ENCODE data around the gene ACTMAP.

The ACTMAP gene

GRCh38 chr19:40718774-40719391 lies 31.4 kb downstream of the ACTMAP start:
- DNase-seq (ENCODE audit: low read depth in 2 of 2) = no peak

- no peak for DNase-seq (ENCODE audit: low read depth in 2 of 2)
Measured at GRCh38 chr19:40717880-40718773, 32.1 kb downstream of the ACTMAP start.

DNA sequence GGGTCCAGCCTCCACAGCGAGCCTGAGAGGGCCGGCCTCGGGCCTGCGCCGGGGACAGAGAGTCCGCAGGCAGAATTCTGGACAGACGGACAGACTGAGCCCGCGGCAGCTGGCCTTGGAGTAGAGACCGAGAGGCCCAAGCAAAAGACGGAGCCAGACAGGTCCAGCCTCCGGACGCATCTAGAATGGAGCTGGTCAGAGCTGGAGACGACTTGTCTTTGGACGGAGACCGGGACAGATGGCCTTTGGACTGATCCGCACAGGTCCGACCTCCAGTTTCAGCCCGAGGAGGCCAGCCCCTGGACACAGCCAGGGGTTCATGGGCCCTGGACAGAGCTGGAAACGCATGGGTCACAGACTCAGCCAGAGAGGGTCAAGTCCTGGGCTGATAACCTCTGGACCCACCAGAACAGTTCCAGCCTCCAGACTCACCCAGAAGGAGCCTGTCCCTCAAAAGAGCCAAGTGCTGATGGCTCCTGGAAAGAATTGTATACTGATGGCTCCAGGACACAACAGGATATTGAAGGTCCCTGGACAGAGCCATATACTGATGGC lies 32.9 kb downstream of the ACTMAP start:
- no peak for DNase-seq (ENCODE audit: low read depth in 2 of 2)

DNA sequence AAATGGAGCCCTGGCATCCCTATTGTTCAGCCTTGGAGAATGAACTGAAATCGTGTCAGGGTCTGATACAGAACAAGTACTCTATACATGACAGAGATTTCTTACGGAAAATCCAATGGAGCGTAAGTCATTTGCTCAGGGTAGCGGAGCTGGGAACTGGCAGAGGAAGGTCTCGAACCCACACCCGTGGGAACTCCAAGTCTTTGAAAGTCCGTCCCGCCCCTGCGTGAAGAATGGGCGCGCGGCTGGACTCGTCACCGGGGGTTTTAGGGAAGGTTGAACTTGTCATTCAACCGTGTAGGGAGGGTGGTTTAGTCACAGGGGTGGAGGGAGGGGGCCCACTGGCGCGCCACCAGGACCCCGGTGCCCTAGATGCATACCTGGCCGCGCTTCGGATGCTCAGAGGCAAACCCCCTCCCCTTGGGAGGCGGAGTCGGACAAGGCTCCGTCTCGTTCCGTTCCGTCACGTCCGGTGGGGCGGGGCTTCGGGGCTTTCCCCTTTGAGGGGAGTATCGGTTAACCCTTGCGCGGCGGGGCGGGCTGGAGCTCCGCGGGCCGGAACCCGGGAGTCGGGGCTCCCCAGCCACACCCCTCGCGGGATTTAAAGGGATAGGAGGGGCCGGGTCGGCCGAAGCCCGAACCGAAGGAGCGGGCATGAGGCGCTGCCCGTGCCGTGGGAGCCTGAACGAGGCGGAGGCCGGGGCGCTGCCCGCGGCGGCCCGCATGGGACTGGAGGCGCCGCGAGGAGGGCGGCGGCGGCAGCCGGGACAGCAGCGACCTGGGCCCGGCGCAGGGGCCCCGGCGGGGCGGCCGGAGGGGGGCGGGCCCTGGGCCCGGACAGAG lies 33.6 kb downstream of the ACTMAP start, which contains the start of the genes COQ8B and ITPKC:
COQ8B (minus strand) TSS at position 405 of the 843 bp plus-strand sequence. CDS start 2,254 bp downstream, outside the sequence.
ITPKC (plus strand) TSS at position 631 of the 843 bp plus-strand sequence; CDS start at position 655, 24 bp downstream.
- peak; percentile 100 for DNase-seq (ENCODE audit: low read depth in 2 of 2)

- DNase-seq (ENCODE audit: low read depth in 2 of 2) = peak; percentile 40 to 61
Measured at GRCh38 chr19:40716031-40716481, 34.2 kb downstream of the ACTMAP start.

GRCh38 chr19:40714441-40715299 lies 35.6 kb downstream of the ACTMAP start:
- DNase-seq (ENCODE audit: low read depth in 2 of 2) = peak; percentile 88 to 90

DNA sequence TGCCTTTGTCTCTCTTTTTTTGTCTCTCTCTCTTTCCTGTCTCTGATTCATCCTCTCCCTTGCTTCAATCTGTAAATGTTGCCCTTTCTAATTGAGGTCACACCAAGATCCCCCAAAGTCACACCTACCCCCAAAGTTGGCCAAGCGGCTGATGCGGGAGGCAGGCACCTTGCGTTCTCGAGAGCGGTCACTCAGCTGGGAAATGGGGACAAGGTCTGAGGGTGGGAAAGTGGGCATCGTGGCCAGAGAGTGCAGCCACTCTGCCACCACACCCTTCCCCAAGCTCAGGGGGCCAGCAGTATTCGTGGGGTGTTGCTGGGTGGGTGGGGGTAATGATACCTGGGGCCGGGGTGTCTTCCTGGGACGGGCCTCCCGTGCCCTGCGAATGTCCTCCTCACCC lies 36.3 kb downstream of the ACTMAP start:
- no peak for DNase-seq (ENCODE audit: low read depth in 2 of 2)

DNA sequence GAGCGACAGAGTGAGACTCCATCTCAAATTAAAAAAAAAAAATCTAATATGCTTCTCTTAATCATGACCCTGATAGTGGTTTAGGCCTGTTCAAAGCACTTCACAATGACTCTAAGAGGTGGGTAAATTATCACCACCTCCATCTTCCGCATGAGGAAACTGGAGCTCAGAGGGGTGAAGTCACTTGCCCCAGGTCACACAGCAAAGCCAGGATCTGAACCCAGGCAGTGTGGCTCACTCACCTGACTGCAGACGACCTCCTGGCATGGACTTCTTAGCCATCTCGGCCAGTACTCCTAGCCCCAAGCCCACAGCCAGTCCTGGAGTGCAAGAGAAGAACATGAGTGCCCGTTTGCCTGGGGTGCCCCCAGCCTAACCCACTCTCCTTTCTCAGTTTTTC lies 40.5 kb downstream of the ACTMAP start:
- DNase-seq (ENCODE audit: low read depth in 2 of 2) = no peak

GRCh38 chr19:40707615-40708014 lies 42.7 kb downstream of the ACTMAP start:
- DNase-seq (ENCODE audit: low read depth in 2 of 2) = no peak

- DNase-seq (ENCODE audit: low read depth in 2 of 2) = no peak
Measured at GRCh38 chr19:40705950-40706619, 44.2 kb downstream of the ACTMAP start.

DNA sequence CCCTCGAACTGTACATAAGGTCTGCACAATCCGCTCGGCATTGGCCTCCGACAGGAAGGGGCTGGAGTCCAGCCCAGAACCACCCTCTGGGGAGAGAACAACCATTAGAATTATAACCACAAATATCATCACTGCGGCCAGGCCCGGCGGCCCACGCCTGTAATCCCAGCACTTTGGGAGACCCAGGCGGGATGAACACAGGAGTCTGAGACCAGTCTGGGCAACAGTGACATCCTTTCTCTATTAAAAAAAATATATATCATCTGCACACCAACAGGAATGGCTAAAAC lies 45.0 kb downstream of the ACTMAP start:
- DNase-seq (ENCODE audit: low read depth in 2 of 2) = no peak

DNA sequence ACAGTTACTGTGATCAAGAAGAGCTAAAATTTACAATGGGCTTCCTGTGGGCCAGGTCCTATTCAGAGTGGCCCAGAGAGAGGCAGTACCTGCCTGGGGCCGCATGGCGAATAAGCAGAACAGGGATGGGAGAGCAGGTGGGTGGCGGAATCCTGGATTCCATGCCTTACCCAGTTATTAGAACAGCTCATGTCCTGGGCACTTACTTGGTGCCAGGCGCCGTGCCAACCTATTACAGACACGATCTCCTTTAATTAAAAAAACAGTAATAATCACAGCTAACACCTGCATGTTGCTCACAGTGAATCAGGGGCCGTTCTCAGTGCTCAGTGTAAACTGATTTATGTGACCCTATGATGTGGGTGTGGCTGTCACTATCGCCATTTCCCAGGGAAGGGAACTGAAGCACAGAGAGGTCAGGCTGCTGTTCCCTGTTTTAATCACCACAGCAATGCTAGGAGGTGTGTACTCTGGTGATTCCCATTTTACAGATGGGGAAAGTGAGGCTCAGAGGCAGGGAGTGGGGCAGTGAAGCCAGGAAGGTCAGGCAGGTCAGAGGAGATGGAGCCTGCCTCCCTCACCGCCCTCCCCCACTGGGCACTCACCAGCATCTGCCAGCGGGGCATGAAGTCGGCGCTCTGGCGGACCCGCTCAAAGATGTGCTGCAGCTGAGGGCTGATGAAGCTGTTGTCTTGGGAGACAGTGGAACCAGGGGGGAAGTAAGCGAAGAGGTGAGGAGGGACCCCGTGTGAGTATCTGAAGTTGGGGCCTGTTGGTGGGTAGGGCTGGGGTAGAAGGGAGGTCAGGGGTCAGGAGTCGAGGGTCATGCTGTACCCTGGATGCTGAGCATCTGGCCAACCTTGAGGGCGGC lies 45.6 kb downstream of the ACTMAP start:
- no peak for DNase-seq (ENCODE audit: low read depth in 2 of 2)

GRCh38 chr19:40703029-40703755 lies 47.1 kb downstream of the ACTMAP start:
- DNase-seq (ENCODE audit: low read depth in 2 of 2) = no peak

- no peak for DNase-seq (ENCODE audit: low read depth in 2 of 2)
Measured at GRCh38 chr19:40702337-40703012, 47.8 kb downstream of the ACTMAP start.

- DNase-seq (ENCODE audit: low read depth in 2 of 2) = no peak
Measured at GRCh38 chr19:40701758-40702157, 48.5 kb downstream of the ACTMAP start.

GRCh38 chr19:40700083-40700482 lies 50.2 kb downstream of the ACTMAP start:
- DNase-seq (ENCODE audit: low read depth in 2 of 2) = no peak

DNA sequence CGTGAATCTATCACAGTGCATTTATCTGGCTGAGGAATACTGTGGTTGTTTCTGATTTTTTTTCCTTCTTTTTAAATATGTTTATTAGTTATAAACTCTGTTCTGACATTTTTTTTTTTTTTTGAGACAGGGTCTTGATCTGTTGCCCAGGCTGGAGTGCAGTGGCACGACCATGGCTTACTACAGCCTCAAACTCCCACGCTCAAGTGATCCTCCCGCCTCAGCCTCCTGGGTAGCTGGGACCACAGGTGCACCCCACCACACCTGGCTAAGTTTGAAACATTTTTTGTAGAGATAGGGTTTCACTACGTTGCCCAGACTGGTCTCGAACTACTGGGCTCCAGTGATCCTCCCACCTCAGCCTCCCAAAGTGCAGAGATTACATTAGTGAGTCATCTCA lies 53.3 kb downstream of the ACTMAP start:
- no peak for DNase-seq (ENCODE audit: low read depth in 2 of 2)

- no peak for DNase-seq (ENCODE audit: low read depth in 2 of 2)
Measured at GRCh38 chr19:40695881-40696280, 54.4 kb downstream of the ACTMAP start.
